ENCODE measurements around the gene DTX2. TPM values are rescaled to one million over a fixed set of nuclear protein-coding genes. Genes with fewer than 3 reads are reported as not detected.
A peak's percentile ranks its signal among the peaks of the same experiment; 100 is the strongest.
"Not testable (repeated sequence)": the region's sequence is repeated elsewhere in the genome, so short reads cannot be mapped to it uniquely, and the experiment has no call there.

The DTX2 gene
- total RNA-seq, 1 donor = 14.5 TPM

DNA sequence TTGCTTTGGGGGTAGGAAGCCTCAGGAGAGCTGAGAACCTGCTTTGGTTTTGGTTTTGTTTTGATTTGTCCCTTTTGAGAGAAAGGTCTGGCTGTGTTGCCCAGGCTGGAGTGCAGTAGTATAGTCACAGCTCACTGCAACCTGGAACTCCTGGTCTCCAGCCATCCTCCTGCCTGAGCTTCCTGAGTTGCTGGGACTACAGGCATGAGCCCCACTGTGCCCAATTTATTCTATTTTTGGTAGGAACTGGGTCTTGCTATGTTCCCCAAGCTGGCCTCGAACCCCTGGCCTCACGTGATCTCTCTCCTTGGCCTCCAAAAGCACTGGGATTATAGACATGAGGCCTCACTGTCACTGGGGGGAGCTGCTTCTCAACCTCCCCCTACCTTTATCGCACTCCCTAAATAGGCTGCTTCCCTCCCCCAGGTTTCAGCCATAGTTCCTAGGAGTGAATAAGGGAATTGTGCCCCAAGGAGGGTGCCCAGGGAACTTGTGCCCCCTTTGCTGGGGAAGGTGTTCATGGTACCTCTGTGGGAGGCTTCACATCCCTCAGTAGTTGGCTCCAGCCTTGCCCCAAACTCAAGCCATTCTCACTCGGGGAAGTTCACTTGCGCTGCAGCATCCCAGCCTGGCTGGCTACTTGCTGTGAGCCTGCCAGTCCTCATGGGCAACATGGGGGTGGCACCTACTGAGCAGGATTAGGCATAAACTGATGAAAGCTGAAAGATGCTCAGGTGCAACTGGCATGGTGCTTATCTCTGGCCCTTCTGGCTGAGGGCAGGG lies 18.7 kb upstream of the DTX2 start:
- not testable (repeated sequence) for DNase-seq (ENCODE audit: low read depth in 2 of 3, low spot score in 2 of 3)

DNA sequence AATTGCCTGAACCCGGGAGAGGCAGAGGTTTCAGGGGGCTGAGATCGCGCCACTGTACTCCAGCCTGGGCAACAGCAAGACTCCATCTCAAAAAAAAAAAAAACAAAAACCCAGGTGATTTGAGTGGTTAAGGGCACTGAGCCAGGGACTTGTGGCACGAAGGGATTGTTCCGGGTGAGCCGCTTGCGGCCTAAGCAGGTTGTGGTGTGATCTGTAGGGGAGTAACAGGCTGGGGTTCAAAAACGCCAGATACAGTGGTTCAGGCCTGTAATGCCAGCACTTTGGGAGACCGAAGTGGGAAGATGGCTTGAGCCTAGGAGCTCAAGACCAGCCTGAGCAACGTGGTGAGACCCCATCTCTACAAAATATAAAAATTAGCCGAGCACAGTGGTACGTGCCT lies 17.7 kb upstream of the DTX2 start:
- DNase-seq (ENCODE audit: low read depth in 2 of 3, low spot score in 2 of 3) = not testable (repeated sequence)

DNA sequence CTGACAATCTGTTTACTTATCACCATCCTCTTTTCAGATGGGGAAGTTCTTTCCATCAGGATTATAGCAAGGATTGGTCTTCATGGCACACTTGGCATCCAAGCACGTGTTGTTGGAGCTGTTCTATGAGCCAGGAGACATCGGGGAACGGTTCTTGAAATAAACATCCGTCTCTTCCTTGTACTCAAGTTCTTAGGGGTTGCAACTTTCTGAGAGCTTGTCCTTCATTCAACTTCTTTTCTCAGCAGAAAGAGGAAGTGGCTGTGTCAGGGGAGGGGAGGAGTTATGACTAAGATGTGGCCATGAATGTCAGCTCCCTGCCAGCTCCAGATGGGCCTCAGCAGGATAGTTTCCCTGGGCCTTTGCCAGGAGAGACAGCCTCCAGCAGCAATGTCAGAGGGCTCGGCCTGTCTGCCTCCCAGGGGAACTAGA lies 15.9 kb upstream of the DTX2 start:
- peak in 2 of 3 donors; percentile 39 to 56 for DNase-seq (ENCODE audit: low read depth in 2 of 3, low spot score in 2 of 3)

DNA sequence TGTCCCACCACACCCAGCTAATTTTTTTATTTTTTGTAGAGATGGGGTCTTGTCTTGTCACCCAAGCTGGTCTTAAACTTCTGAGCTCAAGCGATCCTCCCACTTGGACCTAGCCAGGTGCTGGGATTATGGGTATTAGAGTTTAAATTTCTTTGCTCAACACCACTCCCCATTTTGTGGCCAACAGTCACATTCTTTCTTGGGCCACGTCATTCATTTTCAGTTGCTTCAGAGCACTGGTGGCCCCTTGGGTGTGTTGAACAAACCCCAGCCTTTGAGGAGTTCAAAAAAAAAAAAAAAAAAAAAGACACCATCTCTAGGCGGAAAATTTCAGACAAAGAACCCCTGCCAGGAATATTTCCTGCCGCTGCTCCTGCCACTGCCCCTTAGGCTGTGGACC lies 4.5 kb upstream of the DTX2 start:
- DNase-seq (ENCODE audit: low read depth in 2 of 3, low spot score in 2 of 3) = not testable (repeated sequence)

DNA sequence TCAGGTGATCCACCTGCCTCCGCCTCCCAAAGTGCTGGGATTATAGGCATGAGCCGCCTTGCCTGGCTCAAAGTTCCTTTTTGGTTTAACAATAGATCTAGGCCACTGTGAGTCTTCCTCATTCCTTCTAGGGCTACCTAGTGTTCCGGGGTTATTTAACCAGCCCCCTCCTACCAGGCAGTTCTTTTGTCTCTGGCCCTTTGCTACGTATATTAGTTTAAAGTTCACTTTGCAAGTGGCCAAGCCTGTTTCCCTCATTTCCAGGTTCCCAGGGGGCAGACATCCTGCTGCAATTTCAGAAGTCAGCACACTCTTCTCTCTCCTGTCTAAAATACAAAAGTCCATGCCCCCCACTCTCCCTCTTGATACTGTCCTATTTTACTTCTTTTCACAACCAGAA lies 3.0 kb upstream of the DTX2 start:
- not testable (repeated sequence) for DNase-seq (ENCODE audit: low read depth in 2 of 3, low spot score in 2 of 3)

DNA sequence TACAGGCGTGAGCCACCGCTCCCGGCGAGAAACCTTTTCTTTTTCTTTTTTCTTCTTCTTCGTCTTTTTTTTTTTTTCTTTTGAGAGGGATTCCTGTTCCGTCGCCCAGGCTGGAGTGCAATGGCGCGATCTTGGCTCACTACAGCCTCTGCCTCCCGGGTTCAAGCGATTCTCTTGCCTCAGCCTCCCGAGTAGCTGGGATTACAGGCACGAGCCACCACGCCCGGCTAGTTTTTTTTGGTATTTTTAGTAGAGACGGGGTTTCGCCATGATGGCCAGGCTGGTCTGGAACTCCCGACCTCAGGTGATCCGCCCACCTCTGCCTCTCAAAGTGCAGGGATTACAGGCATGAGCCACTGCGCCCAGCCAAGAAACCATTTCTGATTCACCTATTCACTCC lies 742 bp upstream of the DTX2 start:
- not testable (repeated sequence) for DNase-seq (ENCODE audit: low read depth in 2 of 3, low spot score in 2 of 3)

DNA sequence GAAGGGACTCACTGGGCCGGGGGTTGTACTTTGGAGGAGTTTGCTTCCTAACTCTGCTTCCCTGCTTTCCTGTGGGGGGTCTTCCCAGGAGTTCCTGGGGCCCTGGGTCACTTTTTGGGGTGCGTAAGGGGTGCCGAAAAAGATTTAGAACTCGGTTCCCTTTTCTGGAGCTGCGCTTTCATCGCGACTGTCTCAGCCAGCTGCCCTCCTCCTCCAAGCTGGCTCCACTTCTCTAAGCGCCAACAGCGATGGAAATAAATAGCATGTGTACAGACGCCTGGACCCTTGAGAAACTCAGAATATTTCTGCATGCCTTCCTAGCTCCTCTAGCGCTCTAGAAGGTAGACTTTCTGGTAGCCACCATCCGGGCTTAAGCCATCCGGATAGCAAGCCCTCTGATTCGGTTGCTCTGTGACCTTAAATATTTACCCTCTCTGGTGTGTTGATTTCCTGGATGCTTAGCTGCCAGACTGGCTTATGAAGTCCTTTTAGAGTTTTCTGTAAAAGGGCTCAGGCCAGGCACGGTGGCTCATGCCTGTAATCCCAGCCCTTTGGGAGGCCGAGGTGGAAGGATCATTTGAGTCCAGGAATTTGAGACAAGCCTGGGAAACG lies 868 bp downstream of the DTX2 start:
- not testable (repeated sequence) for DNase-seq (ENCODE audit: low read depth in 2 of 3, low spot score in 2 of 3)

DNA sequence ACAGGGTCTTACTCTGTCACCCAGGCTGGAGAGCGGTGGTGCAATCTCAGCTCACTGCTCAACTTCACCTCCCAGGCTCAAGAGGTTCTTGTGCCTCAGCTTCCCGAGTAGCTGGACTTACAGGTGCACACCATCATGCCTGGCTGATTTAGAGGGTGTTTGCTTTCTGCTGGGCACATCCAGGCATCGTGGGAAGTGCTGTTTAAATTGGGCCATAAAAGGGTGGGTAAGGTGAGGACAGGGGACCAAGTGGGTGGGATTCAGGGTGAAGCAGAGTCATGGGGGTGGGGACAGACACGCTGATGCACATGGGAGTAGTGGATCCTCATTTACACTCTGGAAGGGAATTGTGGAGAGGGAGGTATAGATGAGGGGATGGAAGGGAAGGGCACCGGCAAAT lies 3.5 kb downstream of the DTX2 start:
- not testable (repeated sequence) for DNase-seq (ENCODE audit: low read depth in 2 of 3, low spot score in 2 of 3)

DNA sequence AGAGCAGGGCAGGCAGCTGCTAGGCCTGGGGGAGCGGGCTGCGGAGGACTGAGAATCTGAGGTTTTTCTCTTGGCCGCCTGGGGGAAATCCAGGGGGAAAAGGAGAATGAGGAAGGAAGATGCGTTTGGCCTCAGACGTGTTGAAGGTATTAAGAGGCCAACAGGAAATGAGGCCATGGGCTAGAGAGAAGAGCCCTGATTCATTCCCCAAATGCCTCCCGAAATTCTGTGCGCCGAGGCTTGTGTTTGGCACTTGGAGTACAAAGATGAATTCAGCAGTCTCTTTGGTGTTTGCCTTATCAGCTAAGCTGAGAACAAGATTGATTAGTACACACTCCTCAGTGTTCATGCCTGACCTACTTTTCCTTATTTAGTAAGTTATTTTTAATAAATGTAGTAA lies 4.4 kb downstream of the DTX2 start:
- not testable (repeated sequence) for DNase-seq (ENCODE audit: low read depth in 2 of 3, low spot score in 2 of 3)

DNA sequence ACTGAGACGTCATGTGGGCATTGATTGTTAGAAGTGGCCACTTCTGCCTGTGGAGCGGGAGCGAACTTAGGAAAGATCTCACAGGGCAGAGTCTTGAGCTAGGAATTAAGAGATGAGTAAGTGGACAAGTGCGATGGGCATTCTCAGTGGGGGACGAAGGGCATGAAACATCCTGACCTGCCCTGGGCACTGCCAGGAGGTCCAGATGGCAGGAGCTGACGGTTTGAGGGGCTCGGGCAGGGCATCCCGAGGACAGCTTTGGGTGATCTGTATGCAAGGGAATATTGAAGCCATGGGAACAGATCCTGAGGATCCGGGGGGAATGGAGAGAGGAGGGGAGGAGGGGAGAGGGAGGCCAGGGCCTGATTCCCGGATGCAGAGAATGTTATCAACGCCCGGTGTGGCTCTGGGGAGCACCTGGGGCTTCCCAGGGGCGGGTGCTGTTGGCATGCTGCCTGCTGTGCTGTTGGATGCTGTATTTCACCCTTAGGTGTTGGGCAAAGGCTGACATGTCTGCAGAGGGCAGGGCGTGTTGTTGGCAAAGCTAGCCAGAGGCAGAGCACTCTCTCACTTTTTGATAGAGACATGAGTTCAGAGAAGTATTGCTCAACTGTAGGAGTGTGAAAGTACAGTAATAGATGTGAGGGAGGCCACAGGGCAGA lies 6.4 kb downstream of the DTX2 start:
- DNase-seq (ENCODE audit: low read depth in 2 of 3, low spot score in 2 of 3) = not testable (repeated sequence)

DNA sequence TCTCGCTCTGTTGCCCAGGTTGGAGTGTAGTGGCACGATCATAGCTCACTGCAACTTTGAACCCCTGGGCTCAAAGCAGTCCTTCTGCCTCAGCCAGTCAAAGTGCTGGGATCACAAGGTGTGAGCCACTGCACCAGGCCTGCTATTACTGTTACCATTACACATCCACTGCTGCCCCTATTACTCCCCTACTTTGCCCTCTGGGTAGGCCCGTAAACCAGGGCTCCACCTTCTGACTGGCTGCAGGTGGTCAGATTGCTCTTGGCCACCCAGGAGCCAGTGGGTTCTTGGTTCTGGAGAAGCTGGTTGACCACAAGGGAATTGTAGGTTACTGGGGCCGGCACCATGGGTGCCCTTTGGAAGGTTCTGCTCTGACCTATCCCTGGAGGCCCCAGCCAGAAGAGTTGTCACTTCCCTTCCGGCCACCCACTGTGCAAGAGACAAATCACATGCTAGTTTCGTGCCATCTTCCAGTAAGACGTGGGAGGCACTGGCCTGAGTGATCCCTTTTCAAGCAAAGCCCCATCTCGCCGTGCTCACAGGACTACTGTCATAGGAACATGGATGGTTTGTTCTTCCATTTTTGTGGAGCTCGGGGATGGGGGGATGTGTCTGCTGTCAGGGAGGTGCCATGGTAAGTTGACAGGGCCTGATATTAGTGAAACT lies 10.2 kb downstream of the DTX2 start:
- not testable (repeated sequence) for DNase-seq (ENCODE audit: low read depth in 2 of 3, low spot score in 2 of 3)

DNA sequence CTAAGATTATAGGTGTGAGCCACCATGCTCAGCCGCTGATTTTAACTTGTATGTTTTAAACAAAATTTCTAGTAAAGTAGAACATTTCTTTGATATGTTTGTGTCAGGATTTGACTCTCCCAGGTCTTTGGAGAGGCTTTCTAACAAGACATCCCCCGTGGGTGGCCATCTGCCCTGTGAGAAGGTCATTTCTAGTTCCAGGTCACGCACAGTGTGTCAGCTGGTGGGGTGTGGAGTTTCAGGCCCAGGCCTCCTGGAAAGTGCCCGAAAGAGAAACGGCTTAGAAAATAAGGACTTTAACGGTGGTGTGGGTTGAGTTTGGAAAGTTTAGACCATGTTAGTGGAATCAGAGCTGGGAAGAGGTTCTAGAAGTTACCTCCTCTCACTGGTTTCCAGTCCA lies 11.6 kb downstream of the DTX2 start:
- not testable (repeated sequence) for DNase-seq (ENCODE audit: low read depth in 2 of 3, low spot score in 2 of 3)

DNA sequence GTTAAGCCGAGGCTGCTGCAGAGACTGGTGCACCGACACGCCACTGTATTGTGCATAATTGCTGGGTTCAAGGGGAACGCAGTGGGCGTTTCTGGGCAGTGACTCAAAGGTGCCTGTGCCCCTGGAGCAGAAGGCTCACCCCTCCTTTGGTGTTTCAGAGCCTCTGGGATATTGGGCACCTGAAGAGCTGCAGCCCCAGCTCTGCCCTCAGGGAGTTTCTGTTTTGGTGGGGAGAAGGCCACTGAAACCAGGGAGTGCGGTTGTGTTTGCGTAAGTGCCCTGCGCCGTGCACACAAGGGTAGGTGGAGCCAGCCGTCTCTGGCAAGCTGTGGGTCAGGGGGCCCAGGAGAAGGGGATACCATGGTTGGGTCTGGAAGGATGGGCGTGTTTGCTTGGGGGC lies 14.8 kb downstream of the DTX2 start:
- not testable (repeated sequence) for DNase-seq (ENCODE audit: low read depth in 2 of 3, low spot score in 2 of 3)

DNA sequence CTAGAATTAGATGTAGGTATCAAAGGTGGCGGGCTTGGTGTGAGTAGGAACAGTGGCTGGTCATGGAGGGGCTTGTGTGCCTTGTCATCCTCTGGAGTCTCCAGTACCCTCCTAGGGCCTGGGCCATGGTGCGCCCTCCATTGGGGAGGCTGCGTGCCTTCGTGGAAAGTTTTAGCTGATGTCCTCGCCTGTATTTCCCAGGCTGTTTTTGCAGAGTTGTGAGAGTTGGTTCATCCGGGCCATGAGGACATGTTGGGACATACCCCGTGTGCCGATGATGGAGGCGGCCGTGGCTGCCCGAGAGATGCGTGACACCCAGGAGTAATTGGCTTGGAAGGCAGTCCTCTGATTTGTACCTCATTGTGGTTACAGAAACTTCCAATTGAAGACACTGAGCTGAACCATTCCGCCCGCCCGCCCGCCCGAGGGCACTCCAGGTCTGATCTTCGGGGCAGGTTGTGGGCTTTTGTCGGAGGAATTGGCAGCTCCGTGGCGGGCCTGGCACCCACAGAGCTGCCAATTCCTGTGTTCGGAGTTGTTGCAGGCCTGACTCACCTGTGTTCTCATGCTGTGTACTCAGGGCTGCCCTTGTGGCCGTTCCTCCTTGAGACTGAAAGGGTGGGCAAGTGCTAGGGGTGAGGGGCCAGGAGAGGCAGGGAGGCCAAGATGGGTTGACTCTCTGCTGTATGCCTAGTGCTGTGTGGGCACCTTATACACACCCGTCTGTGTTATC lies 15.4 kb downstream of the DTX2 start:
- not testable (repeated sequence) for DNase-seq (ENCODE audit: low read depth in 2 of 3, low spot score in 2 of 3)

DNA sequence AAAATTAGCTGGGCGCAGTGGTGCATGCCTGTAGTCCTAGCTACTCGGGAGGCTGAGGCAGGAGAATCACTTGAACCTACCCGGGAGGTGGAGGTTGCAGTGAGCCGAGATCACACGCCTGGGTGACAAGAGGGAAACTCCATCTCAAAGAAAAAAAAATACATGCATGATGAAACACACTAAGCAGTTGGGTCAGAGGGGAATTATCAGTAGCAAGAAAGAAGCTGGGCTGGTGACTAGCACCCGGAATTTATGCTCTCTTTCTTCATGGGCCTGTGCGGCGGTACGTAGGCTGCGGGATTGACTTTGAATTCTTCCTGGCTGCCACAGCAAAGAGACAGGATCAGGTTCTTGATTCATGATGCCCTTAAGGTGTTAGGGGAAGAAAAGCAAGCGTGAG lies 18.1 kb downstream of the DTX2 start:
- not testable (repeated sequence) for DNase-seq (ENCODE audit: low read depth in 2 of 3, low spot score in 2 of 3)

DNA sequence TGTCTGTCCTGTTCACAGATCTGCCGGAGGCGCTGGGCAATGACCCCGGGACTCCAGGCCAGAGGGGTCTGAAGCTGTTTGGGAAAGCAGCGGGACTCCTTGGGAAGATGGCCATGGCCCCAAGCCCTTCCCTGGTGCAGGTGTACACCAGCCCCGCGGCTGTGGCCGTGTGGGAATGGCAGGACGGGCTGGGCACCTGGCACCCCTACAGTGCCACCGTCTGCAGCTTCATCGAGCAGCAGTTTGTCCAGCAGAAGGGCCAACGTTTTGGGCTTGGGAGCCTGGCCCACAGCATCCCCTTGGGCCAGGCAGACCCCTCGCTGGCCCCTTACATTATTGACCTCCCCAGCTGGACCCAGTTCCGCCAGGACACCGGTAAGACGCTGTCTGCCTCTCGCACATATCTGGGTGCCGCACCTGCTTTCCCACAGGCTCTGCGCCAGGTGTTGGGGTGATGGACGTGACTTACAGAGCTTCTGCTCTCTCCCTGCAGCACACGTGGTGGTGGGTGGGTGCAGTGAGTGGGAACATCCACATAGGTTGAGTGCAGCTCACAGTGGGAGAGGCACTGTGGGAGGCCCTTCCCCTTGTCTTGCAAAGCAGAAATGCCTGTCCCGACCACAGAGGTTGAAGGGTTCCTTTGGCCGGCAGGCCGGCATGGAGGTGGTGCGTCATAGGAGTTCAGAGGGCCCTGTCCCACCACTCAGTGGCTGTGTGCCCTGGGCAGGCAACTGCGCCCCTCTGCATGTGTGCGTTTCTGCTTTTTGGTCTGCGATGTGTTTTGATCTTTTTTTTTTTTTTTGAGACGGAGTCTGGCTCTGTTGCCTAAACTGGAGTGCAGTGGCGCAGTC lies 19.1 kb downstream of the DTX2 start:
- DNase-seq (ENCODE audit: low read depth in 2 of 3, low spot score in 2 of 3) = not testable (repeated sequence)

DNA sequence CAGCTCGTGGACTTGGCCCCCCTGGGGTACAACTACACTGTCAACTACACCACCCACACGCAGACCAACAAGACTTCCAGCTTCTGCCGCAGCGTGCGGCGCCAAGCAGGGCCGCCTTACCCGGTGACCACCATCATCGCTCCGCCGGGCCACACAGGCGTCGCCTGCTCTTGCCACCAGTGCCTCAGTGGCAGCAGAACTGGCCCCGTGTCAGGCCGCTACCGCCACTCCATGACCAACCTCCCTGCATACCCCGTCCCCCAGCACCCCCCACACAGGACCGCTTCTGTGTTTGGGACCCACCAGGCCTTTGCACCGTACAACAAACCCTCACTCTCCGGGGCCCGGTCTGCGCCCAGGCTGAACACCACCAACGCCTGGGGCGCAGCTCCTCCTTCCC lies 21.2 kb downstream of the DTX2 start:
- DNase-seq (ENCODE audit: low read depth in 2 of 3, low spot score in 2 of 3) = not testable (repeated sequence)

DNA sequence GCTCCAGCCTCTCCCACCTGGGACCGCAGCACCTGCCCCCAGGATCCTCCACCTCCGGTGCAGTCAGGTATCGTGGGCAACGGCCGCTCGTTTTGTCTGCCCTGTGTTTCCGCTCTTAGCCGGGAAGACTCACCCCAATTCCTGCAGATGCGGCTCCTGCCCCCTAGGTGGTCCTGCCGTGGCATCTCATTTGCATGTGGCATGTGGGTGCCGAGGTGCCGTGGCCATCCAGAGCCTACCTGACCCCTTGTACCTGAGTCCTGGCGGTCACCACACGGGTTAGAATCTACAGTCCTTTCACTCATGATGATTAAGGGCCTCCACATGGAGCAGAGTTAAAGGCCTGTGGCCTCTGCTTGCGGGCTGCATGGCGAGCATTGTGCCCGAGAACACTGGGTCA lies 21.6 kb downstream of the DTX2 start:
- not testable (repeated sequence) for DNase-seq (ENCODE audit: low read depth in 2 of 3, low spot score in 2 of 3)

DNA sequence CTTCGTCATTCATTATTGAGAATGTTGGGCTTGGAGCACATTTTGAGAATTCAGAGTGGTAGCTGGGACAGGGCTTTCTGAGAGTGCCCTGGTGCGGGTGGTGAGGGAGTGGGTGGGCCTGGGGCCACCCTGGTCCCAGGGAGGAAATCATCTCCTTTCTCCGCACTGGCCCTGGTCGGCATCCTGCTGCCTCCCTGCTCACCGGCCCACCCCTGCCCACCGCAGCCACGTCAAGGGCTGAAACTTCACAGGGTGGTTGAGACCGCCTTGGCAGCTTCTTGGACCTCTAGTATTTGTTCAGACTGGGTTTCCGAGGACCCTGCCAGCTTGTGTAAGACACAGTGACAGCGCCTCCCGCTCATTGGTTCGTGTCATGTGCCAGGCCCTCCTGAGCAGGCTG lies 22.9 kb downstream of the DTX2 start:
- DNase-seq (ENCODE audit: low read depth in 2 of 3, low spot score in 2 of 3) = not testable (repeated sequence)
